GM21619 (cell line): ENCODE data around the gene CASP1.

Source experiments
- ATAC-seq: cut with Tn5 transposase; IDR thresholded peaks from one replicate; pipeline ENCODE4 v1.9.1; 2021; ENCODE audit not compliant: unreplicated experiment

CASP1 gene

GRCh38 chr11:104992781-104993180 is 42.2 kb downstream of the CASP1 start:
- no peak for ATAC-seq

GRCh38 chr11:104991994-104992393 is 43.0 kb downstream of the CASP1 start:
- no peak for ATAC-seq

GRCh38 chr11:104984808-104985207 is 50.1 kb downstream of the CASP1 start:
- no peak for ATAC-seq

- no peak for ATAC-seq
Measured at GRCh38 chr11:104979839-104980238, 55.1 kb downstream of the CASP1 start.
